Activated naive CD4-positive, alpha-beta T cell treated with anti-CD3 and anti-CD28 coated beads, Interleukin-2, amount 50 U/mL, for 16 hours (primary cell): ENCODE results near the gene KLHL7.
"Not testable (repeated sequence)": the region's sequence is repeated elsewhere in the genome, so short reads cannot be mapped to it uniquely, and the experiment has no call there.

ENCODE experiments used
- DNase-seq: peaks from one replicate; pipeline ENCODE4 v3.0.0-alpha.2; 2020

The KLHL7 gene

GRCh38 chr7:23107781-23108180 is 2.2 kb downstream of the KLHL7 start:
- no peak for DNase-seq

GRCh38 chr7:23108995-23109394 is 3.4 kb downstream of the KLHL7 start:
- DNase-seq = no peak

GRCh38 chr7:23109470-23109869 is 3.9 kb downstream of the KLHL7 start:
- DNase-seq = no peak

- DNase-seq = no peak
Measured at GRCh38 chr7:23114896-23115295, 9.3 kb downstream of the KLHL7 start.

GRCh38 chr7:23115991-23116390 is 10.4 kb downstream of the KLHL7 start:
- no peak for DNase-seq

- DNase-seq = no peak
Measured at GRCh38 chr7:23117841-23118240, 12.3 kb downstream of the KLHL7 start.

- DNase-seq = no peak
Measured at GRCh38 chr7:23120106-23120505, 14.5 kb downstream of the KLHL7 start.

GRCh38 chr7:23121165-23121564 is 15.6 kb downstream of the KLHL7 start:
- no peak for DNase-seq

- no peak for DNase-seq
Measured at GRCh38 chr7:23123007-23123406, 17.4 kb downstream of the KLHL7 start.

- no peak for DNase-seq
Measured at GRCh38 chr7:23123465-23123864, 17.9 kb downstream of the KLHL7 start.

- DNase-seq = no peak
Measured at GRCh38 chr7:23129036-23129435, 23.5 kb downstream of the KLHL7 start.

- DNase-seq = not testable (repeated sequence)
Measured at GRCh38 chr7:23131799-23132198, 26.2 kb downstream of the KLHL7 start.

GRCh38 chr7:23133797-23134196 is 28.2 kb downstream of the KLHL7 start:
- no peak for DNase-seq

- no peak for DNase-seq
Measured at GRCh38 chr7:23135755-23136154, 30.2 kb downstream of the KLHL7 start.

GRCh38 chr7:23136216-23136615 is 30.6 kb downstream of the KLHL7 start:
- no peak for DNase-seq

GRCh38 chr7:23157679-23158078 is 52.1 kb downstream of the KLHL7 start:
- DNase-seq = no peak

GRCh38 chr7:23158546-23158945 is 53.0 kb downstream of the KLHL7 start:
- DNase-seq = no peak

- DNase-seq = no peak
Measured at GRCh38 chr7:23161482-23161881, 55.9 kb downstream of the KLHL7 start.

- no peak for DNase-seq
Measured at GRCh38 chr7:23164846-23165245, 59.3 kb downstream of the KLHL7 start.

- no peak for DNase-seq
Measured at GRCh38 chr7:23165316-23165715, 59.7 kb downstream of the KLHL7 start.

GRCh38 chr7:23167691-23168090 is 62.1 kb downstream of the KLHL7 start:
- DNase-seq = no peak

- no peak for DNase-seq
Measured at GRCh38 chr7:23168111-23168885, 62.7 kb downstream of the KLHL7 start.

- DNase-seq = no peak
Measured at GRCh38 chr7:23175938-23176337, 70.4 kb downstream of the KLHL7 start.

GRCh38 chr7:23181684-23182553 is 76.3 kb downstream of the KLHL7 start, which contains the start of gene NUP42:
Gene NUP42, plus strand, starts transcription at chr7:23182048. Its CDS starts 38 bp downstream, at chr7:23182086.
- DNase-seq = peak; percentile 94
